ENCODE data around the gene AQR. TPM values are rescaled to one million over a fixed set of nuclear protein-coding genes. Genes with fewer than 3 reads are reported as not detected.

Gene AQR
- total RNA-seq: 10 to 100 TPM; 18.8 to 24.9 (median 23.9) TPM

GRCh38 chr15:34969340-34970097 lies at the start of gene AQR:
Gene AQR (minus strand): TSS chr15:34969742. CDS start chr15:34969613, 129 bp downstream.
- Histone ChIP-seq H3K27ac (peak within 1 kb of the TSS; percentile 1 to 92 (median 80)), H3K4me3 (peak within 1 kb of the TSS; percentile 58 to 95 (median 74)), H3K36me3 (no peaks in the 10 kb centered on the region), H3K4me1 (peaks cover 0 to 49% (median 19%) of the 10 kb centered on the region in 4 donors), H3K27me3 (no peaks in the 10 kb centered on the region), H3K9me3 (no peaks in the 10 kb centered on the region)
- DNase-seq (ENCODE audit: low spot score in 2 of 2): peak; percentile 84 to 94
- 0% methylated on average over 23 to 40 of the region's 44 CpGs for WGBS, 2 donors
- peak; percentile 84 to 91 for TF ChIP-seq EP300 (IDR thresholded peaks at IDR 0.05)
- peak; percentile 80 to 93 (median 88) for TF ChIP-seq CTCF (IDR thresholded peaks at IDR 0.05)
- peak in 1 of 2 donors; percentile 50 for TF ChIP-seq POLR2A (IDR thresholded peaks at IDR 0.05)

GRCh38 chr15:35014241-35014640 lies 44.7 kb upstream of the AQR start:
- DNase-seq (ENCODE audit: low spot score in 2 of 2): no peak
- H3K9me3 ChIP-seq: no peaks in the 10 kb centered on the region
- no peaks in the 10 kb centered on the region for H3K36me3 ChIP-seq
- no peak overlapping the region for H3K4me3 ChIP-seq
- H3K27ac ChIP-seq: peak overlapping the region in 1 of 4 donors; percentile 29
- no peaks in the 10 kb centered on the region for H3K27me3 ChIP-seq
- H3K4me1 ChIP-seq: no peaks in the 10 kb centered on the region
- TF ChIP-seq POLR2A (IDR thresholded peaks at IDR 0.05) (no peak), EP300 (IDR thresholded peaks at IDR 0.05) (no peak), CTCF (IDR thresholded peaks at IDR 0.05) (no peak)

- TF ChIP-seq EP300 (IDR thresholded peaks at IDR 0.05) (no peak), POLR2A (IDR thresholded peaks at IDR 0.05) (no peak)
- no peaks in the 10 kb centered on the region for H3K9me3 ChIP-seq
- DNase-seq (ENCODE audit: low spot score in 2 of 2): no peak
- peak overlapping the region in 1 of 4 donors; percentile 29 for H3K27ac ChIP-seq
- H3K4me1 ChIP-seq: no peaks in the 10 kb centered on the region
- no peak overlapping the region for H3K4me3 ChIP-seq
- 61 to 62% methylated on average over 4 of the region's 4 CpGs for WGBS, 2 donors
- no peaks in the 10 kb centered on the region for H3K27me3 ChIP-seq
- no peaks in the 10 kb centered on the region for H3K36me3 ChIP-seq
Observed at GRCh38 chr15:35013370-35013769, 43.8 kb upstream of the AQR start.

- WGBS, 2 donors: 83 to 98% methylated on average over 2 of the region's 2 CpGs
- DNase-seq (ENCODE audit: low spot score in 2 of 2): no peak
- H3K9me3 ChIP-seq: no peaks in the 10 kb centered on the region
- no peak overlapping the region for H3K4me3 ChIP-seq
- no peaks in the 10 kb centered on the region for H3K4me1 ChIP-seq
- no peak for TF ChIP-seq POLR2A (IDR thresholded peaks at IDR 0.05)
- TF ChIP-seq CTCF (IDR thresholded peaks at IDR 0.05): no peak
- TF ChIP-seq EP300 (IDR thresholded peaks at IDR 0.05): no peak
- no peak overlapping the region for H3K27ac ChIP-seq
- H3K27me3 ChIP-seq: no peaks in the 10 kb centered on the region
- H3K36me3 ChIP-seq: no peaks in the 10 kb centered on the region
Observed at GRCh38 chr15:35007397-35007796, 37.9 kb upstream of the AQR start.

GRCh38 chr15:35005933-35006332 lies 36.4 kb upstream of the AQR start:
- Histone ChIP-seq H3K4me1 (no peaks in the 10 kb centered on the region), H3K27ac (no peak overlapping the region), H3K9me3 (no peaks in the 10 kb centered on the region), H3K4me3 (no peak overlapping the region), H3K36me3 (no peaks in the 10 kb centered on the region), H3K27me3 (no peaks in the 10 kb centered on the region)
- DNase-seq (ENCODE audit: low spot score in 2 of 2): no peak
- TF ChIP-seq EP300 (IDR thresholded peaks at IDR 0.05): no peak
- TF ChIP-seq CTCF (IDR thresholded peaks at IDR 0.05): no peak
- no peak for TF ChIP-seq POLR2A (IDR thresholded peaks at IDR 0.05)
- 85 to 92% methylated on average over 6 of the region's 6 CpGs for WGBS, 2 donors
